ENCODE data around the gene C20orf173. TPM values are rescaled to one million over a fixed set of nuclear protein-coding genes. Genes with fewer than 3 reads are reported as not detected.

Gene C20orf173
- total RNA-seq (not detected), polyA plus RNA-seq (not detected)
- long read RNA-seq, donor 1, result 0 reads
- long read RNA-seq, donor 2, result 0 reads
- long read RNA-seq, donor 3, result 0 reads

- no peak for TF ChIP-seq CTCF (IDR thresholded peaks at IDR 0.05)
- TF ChIP-seq POLR2A (IDR thresholded peaks at IDR 0.05), result no peak
- no peaks in the 10 kb centered on the region for H3K9me3 ChIP-seq
- no peaks in the 10 kb centered on the region for H3K4me1 ChIP-seq
- no peaks in the 10 kb centered on the region for H3K36me3 ChIP-seq
- DNase-seq (no peak), ATAC-seq (no peak)
- WGBS, 4 donors, result 85 to 96% (median 87%) methylated on average over 2 of the region's 2 CpGs
- H3K27me3 ChIP-seq, result no peaks in the 10 kb centered on the region
- no peak within 1 kb of the TSS for H3K4me3 ChIP-seq
- intact Hi-C loops (cut with DNase I), result no loop called here
- H3K27ac ChIP-seq, result no peak within 1 kb of the TSS
Measured at GRCh38 chr20:35529552-35529951, at the start of gene C20orf173. C20orf173 (minus strand) TSS chr20:35529652; CDS start chr20:35529373, 279 bp downstream.

GRCh38 chr20:35579196-35579595 lies 49.7 kb upstream of the C20orf173 start:
- intact Hi-C loops (cut with DNase I), result no loop called here
- H3K4me1 ChIP-seq, result no peaks in the 10 kb centered on the region
- WGBS, 4 donors, result 93 to 98% (median 97%) methylated on average over 6 of the region's 6 CpGs

GRCh38 chr20:35578469-35578868 lies 49.0 kb upstream of the C20orf173 start:
- ATAC-seq (no peak), DNase-seq (no peak)
- 91 to 96% (median 92%) methylated on average over 8 of the region's 8 CpGs for whole genome bisulfite sequencing, 4 donors

More at GRCh38 chr20:35579196-35579595, 49.7 kb upstream of the C20orf173 start:
- Histone ChIP-seq H3K27ac (no peak overlapping the region), H3K4me3 (no peak overlapping the region), H3K36me3 (no peaks in the 10 kb centered on the region), H3K9me3 (peaks cover 0 to 15% (median 4%) of the 10 kb centered on the region in 12 donors), H3K27me3 (no peaks in the 10 kb centered on the region)
- DNase-seq (no peak), ATAC-seq (no peak)
- TF ChIP-seq POLR2A (IDR thresholded peaks at IDR 0.05), result no peak

GRCh38 chr20:35576816-35577215 lies 47.4 kb upstream of the C20orf173 start:
- H3K27me3 ChIP-seq, result no peaks in the 10 kb centered on the region
- intact Hi-C loops (cut with DNase I), result no loop called here
- H3K4me3 ChIP-seq, result no peak overlapping the region
- H3K36me3 ChIP-seq, result no peaks in the 10 kb centered on the region
- no peak for DNase-seq
- 49 to 69% (median 65%) methylated on average over 3 of the region's 3 CpGs for WGBS, 4 donors
- TF ChIP-seq CTCF (IDR thresholded peaks at IDR 0.05), result no peak
- no peak for TF ChIP-seq POLR2A (IDR thresholded peaks at IDR 0.05)
- H3K27ac ChIP-seq, result no peak overlapping the region
- no peaks in the 10 kb centered on the region for H3K4me1 ChIP-seq
- ATAC-seq, result no peak
- peaks cover 0 to 24% (median 10%) of the 10 kb centered on the region in 12 donors for H3K9me3 ChIP-seq

More at GRCh38 chr20:35578469-35578868, 49.0 kb upstream of the C20orf173 start:
- Histone ChIP-seq H3K4me1 (no peaks in the 10 kb centered on the region), H3K9me3 (peaks cover 0 to 16% (median 4%) of the 10 kb centered on the region in 12 donors), H3K27me3 (no peaks in the 10 kb centered on the region), H3K4me3 (no peak overlapping the region), H3K27ac (no peak overlapping the region), H3K36me3 (no peaks in the 10 kb centered on the region)
- TF ChIP-seq POLR2A (IDR thresholded peaks at IDR 0.05) (no peak), CTCF (IDR thresholded peaks at IDR 0.05) (no peak)
- intact Hi-C loops (cut with DNase I), result no loop called here

GRCh38 chr20:35575958-35576357 lies 46.5 kb upstream of the C20orf173 start:
- Histone ChIP-seq H3K27ac (no peak overlapping the region), H3K9me3 (peaks cover 0 to 17% (median 7%) of the 10 kb centered on the region in 12 donors), H3K4me1 (no peaks in the 10 kb centered on the region), H3K36me3 (no peaks in the 10 kb centered on the region), H3K4me3 (no peak overlapping the region), H3K27me3 (no peaks in the 10 kb centered on the region)
- ATAC-seq (no peak), DNase-seq (no peak)
- no peak for TF ChIP-seq POLR2A (IDR thresholded peaks at IDR 0.05)
- TF ChIP-seq CTCF (IDR thresholded peaks at IDR 0.05), result no peak
- intact Hi-C loops (cut with DNase I), result no loop called here
- WGBS, 4 donors, result 75 to 85% (median 83%) methylated on average over 4 of the region's 4 CpGs

All from heart left ventricle (tissue), 16 donors.